HG03442 (cell line): ENCODE results near the gene RABGGTA.
A peak's percentile ranks its signal among the peaks of the same experiment; 100 is the strongest.

Experiments
- ATAC-seq: cut with Tn5 transposase; IDR thresholded peaks from one replicate; pipeline ENCODE4 v1.9.1; 2021; ENCODE audit warnings: mild to moderate bottlenecking, moderate library complexity; ENCODE audit not compliant: unreplicated experiment

Gene RABGGTA, protein sequence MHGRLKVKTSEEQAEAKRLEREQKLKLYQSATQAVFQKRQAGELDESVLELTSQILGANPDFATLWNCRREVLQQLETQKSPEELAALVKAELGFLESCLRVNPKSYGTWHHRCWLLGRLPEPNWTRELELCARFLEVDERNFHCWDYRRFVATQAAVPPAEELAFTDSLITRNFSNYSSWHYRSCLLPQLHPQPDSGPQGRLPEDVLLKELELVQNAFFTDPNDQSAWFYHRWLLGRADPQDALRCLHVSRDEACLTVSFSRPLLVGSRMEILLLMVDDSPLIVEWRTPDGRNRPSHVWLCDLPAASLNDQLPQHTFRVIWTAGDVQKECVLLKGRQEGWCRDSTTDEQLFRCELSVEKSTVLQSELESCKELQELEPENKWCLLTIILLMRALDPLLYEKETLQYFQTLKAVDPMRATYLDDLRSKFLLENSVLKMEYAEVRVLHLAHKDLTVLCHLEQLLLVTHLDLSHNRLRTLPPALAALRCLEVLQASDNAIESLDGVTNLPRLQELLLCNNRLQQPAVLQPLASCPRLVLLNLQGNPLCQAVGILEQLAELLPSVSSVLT

DNA sequence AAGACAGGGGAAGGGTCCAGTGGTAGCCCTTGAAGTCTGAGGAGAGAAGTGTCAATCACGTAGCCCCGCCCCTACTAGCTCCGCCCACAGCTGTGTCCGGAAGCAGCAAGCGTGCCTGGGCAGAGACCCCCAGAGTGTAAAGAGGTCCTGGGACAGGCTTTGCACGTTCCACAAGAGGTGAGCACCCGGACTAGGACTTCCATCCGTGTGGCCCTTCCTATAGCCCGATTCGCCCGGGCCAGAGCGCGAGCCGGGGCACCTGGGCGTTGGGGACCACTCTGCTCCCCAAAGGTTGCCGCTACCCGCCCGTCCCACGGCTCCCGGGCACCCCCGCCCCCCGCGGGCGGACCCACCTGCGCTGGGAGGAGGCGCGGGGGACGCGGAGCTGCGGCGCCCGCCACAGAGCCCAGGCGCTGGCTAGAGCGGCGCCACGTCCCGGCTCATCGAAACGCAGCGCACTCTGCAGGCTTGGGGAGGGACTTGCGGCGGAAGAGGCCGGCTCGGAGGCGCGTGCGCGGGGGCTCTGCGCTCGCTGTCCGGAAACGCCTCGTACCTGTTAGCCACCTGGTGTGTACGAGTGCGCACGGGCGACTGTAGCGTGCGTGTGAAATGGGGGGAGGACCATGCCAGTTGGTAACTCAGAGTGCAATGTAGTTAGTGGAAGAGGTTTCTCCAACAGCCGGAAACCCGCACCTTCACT, at the start of gene RABGGTA:
Gene RABGGTA (minus strand): TSS at position 464 of the 700 bp plus-strand sequence. CDS start 482 bp downstream, outside the sequence.
- peak; percentile 84 for ATAC-seq

DNA sequence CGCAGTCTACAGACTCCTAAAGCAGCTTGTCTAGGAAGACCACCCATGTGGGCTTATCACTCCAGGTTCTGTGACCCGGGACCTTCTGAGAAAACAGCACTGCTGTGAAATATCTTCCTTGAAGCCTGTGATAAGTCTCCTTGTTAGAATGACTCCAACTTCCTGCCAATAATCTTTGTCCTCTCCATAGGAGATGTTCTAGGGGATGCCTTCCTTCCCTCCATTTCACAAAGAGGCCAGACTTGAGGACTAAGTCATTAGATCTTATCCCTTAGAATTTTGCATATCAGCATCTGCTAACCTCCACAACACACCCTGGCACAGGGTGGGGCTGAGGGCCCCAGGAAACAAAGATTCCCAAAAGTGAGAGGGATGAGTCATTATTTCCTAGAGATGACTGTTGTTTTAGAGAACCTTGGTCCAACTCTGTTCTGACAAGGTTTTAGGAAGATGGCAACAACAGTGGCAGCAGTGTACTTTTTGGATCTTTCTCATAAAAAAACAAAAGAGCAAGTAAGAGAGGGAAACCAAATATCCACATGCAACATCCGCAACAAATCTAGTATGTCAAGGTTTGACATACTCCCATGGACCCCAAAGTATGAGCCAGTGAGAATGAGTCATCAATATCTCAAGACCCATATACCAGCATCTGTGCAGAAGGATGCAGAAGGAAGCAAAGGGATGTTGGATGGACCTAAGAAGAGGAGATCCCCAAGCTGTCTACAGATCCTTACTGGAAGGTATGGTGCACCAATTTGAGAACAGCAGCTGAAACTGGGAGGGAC, 45.9 kb upstream of the RABGGTA start:
- no peak for ATAC-seq

DNA sequence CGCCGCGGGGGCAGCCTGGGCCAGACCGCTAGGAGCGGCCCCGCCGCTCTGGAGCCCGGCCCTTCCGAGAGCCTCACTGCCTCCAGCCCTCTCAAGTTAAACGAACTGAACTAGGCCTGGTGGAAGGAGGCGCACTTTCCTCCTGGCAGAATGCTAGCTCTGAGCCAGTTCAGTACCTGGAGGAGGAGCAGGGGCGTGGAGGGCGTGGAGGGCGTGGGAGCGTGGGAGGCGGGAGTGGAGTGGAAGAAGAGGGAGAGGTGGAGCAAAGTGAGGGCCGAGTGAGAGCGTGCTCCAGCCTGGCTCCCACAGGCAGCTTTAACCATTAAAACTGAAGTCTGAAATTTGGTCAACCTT, 45.2 kb upstream of the RABGGTA start:
- no peak for ATAC-seq

DNA sequence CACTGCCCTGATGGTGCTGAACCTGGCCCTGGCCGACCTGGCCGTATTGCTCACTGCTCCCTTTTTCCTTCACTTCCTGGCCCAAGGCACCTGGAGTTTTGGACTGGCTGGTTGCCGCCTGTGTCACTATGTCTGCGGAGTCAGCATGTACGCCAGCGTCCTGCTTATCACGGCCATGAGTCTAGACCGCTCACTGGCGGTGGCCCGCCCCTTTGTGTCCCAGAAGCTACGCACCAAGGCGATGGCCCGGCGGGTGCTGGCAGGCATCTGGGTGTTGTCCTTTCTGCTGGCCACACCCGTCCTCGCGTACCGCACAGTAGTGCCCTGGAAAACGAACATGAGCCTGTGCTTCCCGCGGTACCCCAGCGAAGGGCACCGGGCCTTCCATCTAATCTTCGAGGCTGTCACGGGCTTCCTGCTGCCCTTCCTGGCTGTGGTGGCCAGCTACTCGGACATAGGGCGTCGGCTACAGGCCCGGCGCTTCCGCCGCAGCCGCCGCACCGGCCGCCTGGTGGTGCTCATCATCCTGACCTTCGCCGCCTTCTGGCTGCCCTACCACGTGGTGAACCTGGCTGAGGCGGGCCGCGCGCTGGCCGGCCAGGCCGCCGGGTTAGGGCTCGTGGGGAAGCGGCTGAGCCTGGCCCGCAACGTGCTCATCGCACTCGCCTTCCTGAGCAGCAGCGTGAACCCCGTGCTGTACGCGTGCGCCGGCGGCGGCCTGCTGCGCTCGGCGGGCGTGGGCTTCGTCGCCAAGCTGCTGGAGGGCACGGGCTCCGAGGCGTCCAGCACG, 44.6 kb upstream of the RABGGTA start:
- ATAC-seq, result no peak

DNA sequence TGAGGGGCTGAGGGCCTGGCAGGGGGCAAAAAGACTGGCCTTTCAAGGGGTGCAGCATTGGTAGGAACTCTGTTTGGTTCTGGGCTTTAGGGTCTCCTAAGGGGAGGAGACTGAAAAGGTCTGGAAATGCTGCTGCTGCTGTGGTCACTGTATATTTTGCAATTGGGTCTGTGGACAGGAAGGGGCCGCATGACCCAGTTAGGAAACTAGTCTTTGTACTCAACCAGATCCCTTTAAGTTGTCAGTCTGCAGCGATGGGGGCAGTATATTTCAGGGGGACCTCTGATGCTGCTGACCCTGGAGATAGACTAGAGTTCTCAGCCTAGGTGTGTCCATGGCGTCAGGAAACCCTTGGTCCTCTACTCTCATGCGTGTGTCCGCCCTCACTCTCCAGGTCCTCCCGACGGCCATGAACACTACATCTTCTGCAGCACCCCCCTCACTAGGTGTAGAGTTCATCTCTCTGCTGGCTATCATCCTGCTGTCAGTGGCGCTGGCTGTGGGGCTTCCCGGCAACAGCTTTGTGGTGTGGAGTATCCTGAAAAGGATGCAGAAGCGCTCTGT, 43.9 kb upstream of the RABGGTA start:
- no peak for ATAC-seq

DNA sequence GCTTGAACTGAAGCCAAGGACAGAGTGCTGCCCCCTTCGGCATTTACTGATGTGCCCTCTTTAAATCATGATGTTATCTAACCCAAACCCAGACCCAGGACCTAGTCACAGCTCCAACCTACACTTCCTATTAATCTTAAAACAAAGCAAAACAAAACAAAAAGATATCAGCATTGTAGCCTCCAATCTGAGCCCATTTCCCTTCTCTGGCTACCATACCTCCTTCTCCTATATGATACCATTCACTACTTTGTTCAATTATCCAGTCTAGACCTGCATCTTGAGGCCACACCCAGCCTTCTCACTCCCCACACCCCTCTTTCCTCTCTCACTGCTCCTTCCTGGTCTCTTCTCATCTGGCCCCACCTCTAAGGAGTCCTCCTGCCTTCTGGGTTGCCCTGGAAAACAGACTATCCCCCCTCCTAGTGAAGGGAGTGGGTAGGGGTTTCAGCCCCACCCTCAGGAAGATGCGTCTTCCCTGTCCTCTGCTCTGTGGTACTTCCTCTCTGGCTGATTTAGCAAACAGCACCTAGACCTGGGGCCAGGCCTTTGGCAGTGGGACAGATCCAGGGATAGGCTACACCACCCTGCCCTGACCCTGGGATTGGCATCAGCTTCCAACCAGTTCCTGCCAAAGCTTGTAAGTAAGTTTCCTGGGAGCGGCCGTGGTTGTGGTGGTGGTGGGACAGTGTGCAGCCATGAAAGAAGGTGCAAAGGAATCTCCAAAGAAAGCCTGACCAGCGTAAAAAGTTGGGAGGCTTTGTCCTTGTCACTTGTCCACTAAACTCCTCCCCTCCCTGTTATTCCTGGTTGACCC, 43.2 kb upstream of the RABGGTA start:
- ATAC-seq, result no peak

DNA sequence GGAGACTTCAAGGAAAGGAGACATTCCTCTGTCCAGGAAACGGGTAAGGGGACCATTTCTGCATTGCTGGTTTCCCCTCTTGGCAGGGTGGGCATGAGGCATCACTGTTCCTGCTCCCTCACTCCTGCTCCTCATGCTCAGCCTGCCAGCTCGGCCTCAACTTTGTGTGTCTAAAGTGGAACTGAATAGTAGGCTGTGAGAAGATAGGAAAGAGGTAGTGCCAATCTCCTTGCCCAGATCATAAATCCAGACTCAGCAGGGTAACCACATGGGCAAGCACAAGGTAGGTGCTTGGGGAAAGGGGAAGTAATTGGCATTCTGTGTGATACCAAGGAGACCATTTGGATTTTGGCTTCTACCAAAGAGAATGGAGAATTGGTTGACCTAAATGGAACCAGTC, 42.5 kb upstream of the RABGGTA start:
- no peak for ATAC-seq

DNA sequence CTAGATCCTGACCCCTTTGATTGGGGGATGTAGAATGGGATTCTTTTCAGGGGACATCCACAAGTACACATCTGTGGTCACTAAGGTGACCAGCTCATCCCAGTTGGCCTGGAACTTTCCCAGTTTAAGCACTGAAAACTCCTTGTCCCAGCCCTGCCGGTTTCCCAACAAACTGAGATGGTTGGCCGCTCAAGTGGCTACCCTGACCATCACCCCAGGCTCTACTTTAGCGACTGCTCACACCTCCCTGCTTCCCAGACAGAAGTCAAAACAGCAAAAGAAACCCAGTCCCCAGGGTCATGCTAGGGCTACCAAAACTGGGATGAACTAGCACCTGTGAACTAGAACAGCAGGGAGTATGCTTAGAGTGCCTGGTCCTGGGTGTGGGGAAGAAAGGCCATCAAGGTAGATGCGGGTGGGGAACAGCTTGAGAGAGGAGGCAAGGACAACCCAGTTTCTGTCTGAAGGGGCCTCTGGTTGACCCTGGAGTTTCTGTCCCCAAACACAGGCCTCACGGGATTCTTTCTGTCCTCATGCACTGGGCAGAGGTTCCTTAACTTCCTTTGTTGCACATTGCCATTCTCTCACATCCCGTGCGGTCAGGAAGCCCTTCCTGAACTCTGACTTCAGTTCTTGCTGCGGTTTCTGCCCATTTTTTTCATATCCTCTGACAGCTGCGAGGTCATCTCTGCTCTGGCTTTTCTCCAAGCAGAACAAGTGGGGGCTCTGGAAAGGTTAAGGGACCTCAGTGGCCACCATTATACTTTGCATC, 41.5 kb upstream of the RABGGTA start:
- no peak for ATAC-seq

DNA sequence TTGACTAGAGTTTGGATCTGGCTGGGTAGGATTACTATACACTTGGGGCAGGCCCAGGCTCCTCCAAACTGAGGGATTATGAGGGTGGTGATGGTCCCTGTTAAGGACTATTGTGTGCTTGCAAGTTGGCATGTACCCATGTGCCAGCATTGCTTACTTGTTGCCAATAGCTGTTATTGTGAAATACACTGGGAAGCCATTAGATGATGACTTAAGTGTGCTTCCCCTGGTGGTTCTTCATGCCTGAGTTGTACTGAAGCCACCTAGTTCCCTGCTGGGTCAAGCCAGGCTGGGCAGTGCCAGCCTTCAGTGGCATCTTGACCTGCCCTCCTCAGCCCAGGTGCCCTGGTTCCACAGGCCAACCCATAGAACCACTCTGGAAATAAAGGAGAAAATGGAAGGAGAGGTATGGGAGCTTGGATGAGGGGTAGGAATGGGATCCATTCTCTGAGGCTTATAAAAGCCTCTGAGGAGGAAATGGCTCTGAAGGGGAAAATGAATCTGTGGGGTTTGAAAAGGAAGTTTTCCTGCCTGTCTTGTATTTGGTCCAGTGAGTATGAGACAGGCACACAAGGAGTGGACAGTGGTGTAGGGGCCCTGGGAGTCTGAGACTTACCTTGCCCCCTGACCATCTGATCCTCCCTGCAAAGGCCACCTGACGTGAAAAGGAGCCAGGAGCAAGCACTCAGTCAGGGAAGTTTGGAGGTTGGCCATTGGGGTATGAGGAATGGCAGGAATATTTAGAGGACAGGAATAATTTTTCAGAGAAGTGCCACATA, 40.6 kb upstream of the RABGGTA start:
- no peak for ATAC-seq

DNA sequence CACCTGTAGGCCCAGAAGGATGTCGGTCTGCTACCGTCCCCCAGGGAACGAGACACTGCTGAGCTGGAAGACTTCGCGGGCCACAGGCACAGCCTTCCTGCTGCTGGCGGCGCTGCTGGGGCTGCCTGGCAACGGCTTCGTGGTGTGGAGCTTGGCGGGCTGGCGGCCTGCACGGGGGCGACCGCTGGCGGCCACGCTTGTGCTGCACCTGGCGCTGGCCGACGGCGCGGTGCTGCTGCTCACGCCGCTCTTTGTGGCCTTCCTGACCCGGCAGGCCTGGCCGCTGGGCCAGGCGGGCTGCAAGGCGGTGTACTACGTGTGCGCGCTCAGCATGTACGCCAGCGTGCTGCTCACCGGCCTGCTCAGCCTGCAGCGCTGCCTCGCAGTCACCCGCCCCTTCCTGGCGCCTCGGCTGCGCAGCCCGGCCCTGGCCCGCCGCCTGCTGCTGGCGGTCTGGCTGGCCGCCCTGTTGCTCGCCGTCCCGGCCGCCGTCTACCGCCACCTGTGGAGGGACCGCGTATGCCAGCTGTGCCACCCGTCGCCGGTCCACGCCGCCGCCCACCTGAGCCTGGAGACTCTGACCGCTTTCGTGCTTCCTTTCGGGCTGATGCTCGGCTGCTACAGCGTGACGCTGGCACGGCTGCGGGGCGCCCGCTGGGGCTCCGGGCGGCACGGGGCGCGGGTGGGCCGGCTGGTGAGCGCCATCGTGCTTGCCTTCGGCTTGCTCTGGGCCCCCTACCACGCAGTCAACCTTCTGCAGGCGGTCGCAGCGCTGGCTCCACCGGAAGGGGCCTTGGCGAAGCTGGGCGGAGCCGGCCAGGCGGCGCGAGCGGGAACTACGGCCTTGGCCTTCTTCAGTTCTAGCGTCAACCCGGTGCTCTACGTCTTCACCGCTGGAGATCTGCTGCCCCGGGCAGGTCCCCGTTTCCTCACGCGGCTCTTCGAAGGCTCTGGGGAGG, 39.5 kb upstream of the RABGGTA start, which contains the start of gene LTB4R:
Gene LTB4R (plus strand): TSS at position 857 of the 959 bp plus-strand sequence. CDS start 4,150 bp downstream, outside the sequence.
- ATAC-seq, result peak; percentile 67

DNA sequence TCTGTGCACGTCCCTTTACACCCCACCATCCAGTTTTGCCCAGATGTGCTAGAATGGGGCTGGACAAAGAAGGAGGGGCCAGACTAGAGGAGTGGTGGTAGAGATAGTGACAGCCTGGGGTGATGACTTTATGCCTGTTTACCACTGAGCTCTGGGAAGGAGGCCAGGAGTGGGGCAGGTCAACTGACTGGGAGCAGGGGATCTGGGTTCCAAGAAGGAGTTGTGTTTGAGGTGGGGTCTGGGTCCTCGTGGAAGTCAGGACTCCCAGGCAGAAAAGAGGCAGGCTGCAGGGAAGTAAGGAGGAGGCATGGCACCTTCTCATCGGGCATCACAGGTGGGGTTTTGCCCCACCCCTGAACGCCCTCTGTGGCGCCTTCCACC, 38.9 kb upstream of the RABGGTA start:
- ATAC-seq, result no peak

DNA sequence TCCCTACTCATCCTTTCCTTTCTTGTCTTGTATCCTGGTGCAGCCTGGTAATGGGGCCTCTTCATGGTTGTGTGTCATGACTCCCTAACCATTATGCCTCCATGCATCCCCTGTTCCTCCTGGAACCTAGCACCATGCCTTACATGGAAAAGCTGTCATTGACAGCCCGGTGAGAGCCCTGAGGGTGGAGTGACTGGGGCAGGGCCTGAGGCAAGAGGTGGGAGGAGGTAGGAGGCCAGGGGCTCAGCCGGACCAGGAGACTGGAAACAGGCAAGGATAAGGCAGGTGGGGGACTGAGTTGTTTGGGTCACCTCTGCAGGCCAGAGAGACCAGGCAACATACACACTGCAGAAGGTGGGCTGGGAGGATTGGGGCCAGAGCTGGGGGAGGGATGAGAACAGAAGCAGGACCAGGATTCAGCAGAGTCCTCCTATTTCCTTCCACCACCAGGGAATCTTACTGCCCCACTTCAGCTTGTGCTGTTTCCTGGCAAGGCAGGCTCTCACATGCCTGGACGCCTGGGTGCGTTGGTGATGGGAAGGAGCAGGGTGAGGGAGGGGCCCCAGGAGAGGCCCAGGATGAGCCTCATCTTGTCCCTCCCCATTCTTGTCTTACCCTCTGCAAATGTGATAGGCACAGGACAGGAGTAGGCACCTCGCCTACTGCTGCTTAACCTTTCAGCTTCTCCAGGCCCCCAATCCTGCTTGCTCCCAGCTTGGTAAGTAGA, 38.3 kb upstream of the RABGGTA start, which contains the start of gene LTB4R2:
Gene LTB4R2 (plus strand): TSS at position 603 of the 727 bp plus-strand sequence. CDS start 525 bp downstream, outside the sequence.
- ATAC-seq, result no peak

DNA sequence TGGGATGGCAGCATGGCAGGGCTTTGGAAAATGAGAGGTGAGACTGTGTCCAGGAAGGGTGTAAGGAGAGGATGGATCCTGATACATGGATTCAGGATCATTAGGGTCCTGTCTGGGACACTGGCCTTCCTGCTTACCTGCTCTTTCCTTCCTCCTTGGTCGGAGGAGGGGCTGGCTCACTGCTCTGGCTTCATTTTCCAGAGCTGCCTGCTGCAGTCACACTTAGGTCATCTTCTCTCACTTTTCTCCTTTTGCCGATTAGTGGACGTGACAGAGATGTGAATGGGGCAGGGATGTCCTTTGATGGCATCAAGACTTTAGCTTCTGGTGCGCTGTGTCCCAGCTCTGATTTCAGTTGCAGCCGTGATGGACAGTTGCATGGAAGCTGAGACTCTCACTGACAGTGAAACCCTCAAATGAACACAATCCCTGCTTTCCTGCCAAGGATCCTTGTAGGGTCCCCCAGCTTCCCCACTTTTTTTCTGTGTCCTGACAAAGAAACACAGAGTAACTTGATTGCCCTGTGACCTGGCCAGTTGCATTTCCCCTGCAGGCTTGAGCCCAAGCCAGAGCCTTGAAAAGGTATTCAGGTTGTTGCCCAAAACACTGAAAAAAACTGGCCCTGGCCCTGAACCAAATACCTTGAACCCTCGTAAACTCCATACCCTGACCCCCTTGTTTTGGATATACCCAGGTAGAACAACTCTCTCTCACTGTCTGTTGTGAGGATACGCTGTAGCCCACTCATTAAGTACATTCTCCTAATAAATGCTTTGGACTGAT, 37.1 kb upstream of the RABGGTA start:
- ATAC-seq, result no peak

DNA sequence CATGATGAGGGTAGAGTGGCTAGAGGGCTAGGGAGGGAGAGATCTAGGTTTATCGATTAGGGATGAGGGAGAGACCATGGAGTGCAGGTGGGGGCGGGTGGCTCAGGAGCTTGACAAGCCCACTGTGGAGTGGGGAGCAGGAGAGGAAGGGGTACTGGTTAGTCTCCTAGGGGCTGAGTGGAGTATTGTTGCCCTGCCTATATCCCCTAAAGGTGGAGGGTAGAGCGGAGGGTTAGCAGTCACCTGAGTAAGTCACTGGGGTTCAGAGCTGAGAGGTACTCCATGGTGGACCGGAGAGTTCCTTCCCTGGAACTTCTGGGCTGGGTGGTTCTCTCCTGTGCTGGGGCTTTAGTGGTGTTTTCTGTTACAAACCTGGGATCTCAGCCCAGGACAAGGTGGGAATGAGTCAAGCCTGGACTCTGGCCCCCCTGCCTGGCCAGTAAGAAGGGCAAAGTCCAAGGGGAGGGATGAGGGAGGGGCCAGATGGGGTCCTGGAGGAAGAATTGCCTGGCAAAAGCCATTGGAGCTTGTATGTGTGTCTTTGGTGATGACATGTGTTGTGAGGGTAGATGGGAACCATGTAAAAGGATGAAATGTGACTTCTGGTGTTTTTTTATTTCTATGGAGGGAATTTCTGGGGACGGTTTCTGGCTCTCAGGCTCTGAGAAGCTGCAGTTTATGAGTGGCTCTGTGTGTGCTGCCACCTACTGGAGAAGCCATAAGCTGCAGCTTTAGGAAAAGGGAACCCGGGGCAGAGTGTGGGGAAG, 36.4 kb upstream of the RABGGTA start, which contains the start of gene CIDEB:
Gene CIDEB (minus strand): TSS at position 403 of the 767 bp plus-strand sequence. CDS start 119 bp downstream, at position 284.
- ATAC-seq, result no peak
